ENCODE results near the gene ADORA1. TPM values are rescaled to one million over a fixed set of nuclear protein-coding genes. Genes with fewer than 3 reads are reported as not detected.

Gene ADORA1
- total RNA-seq, 1 donor from 2014 or later = 3.8 TPM

DNA sequence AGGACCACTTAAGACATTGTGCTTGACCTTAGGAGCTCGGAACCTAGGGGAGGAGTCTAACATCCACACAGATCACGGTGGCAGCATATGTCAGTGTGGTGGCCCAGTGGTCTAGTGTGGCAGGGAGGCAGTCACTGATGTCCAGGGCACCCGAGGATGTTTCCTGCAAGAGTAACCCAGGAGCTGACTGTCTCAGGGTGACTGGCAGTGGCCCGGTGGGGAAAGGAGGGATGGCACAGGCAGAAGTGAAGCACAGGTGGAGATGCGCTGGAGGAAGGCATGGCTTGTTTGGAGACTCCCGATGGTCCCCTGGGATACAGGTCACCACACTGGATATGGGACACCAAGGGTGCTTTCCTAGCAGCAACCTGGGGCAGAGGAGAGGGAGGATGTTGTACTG lies 85.6 kb downstream of the ADORA1 start:
- Mint-ChIP-seq H3K9me3 (no peaks in the 10 kb centered on the region), H3K27me3 (ENCODE audit: low read depth) (peaks cover 17% of the 10 kb centered on the region)
- TF ChIP-seq, protein P1, sequence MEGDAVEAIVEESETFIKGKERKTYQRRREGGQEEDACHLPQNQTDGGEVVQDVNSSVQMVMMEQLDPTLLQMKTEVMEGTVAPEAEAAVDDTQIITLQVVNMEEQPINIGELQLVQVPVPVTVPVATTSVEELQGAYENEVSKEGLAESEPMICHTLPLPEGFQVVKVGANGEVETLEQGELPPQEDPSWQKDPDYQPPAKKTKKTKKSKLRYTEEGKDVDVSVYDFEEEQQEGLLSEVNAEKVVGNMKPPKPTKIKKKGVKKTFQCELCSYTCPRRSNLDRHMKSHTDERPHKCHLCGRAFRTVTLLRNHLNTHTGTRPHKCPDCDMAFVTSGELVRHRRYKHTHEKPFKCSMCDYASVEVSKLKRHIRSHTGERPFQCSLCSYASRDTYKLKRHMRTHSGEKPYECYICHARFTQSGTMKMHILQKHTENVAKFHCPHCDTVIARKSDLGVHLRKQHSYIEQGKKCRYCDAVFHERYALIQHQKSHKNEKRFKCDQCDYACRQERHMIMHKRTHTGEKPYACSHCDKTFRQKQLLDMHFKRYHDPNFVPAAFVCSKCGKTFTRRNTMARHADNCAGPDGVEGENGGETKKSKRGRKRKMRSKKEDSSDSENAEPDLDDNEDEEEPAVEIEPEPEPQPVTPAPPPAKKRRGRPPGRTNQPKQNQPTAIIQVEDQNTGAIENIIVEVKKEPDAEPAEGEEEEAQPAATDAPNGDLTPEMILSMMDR (IDR thresholded peaks at IDR 0.05; ENCODE audit: unreplicated experiment) = no peak

DNA sequence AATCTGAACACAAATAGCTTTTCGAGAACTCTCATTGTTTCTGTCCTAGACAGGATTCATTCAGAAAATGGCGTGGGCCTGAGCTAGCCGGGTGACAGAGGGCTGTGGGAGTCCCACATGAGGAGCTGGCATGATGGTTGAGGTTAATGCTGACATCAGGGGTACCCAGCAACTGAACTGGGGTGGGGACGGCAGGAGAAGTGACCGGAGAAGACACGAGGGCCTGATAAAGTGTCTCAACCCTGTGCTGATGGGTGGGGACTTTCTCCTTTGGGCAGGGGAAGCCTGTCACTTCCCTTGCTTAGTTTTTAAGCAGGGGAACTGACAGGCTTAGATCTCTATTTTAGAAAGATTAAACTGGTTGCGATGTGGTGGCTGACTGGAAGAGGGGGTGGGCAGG lies 87.3 kb downstream of the ADORA1 start:
- Mint-ChIP-seq H3K4me1 (no peaks in the 10 kb centered on the region), H3K27ac (no peak overlapping the region)

More for the DNA sequence above, 85.6 kb downstream of the ADORA1 start:
- Mint-ChIP-seq H3K4me3 (no peak overlapping the region), H3K36me3 (no peaks in the 10 kb centered on the region), H3K27ac (no peak overlapping the region), H3K4me1 (no peaks in the 10 kb centered on the region)
- DNase-seq (ENCODE audit: low spot score in 2 of 2, unreplicated experiment in 2 of 2) = no peak

DNA sequence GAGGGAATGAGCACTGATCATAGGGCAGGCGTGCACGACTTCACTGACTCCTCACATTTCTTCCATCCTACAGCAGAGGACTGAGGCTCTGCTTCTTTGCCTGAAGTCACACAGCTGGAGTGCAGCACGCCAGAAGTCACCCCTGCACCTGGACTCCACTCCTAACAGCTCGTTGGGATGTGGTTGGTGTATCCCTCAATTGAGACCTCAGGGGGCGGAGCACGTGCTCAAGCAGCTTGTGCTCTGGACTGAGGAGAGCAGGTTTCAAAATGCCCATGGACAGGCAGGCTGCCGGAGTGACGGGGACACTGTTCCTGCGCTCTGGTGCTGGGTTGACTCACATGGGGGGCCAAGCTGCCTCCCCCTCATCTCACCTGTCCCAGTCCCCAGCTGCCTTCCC lies 88.0 kb downstream of the ADORA1 start:
- no peak overlapping the region for H3K27ac Mint-ChIP-seq
- H3K27me3 Mint-ChIP-seq (ENCODE audit: low read depth) = peaks cover 35% of the 10 kb centered on the region
- no peaks in the 10 kb centered on the region for H3K4me1 Mint-ChIP-seq
- TF ChIP-seq, protein P1 (IDR thresholded peaks at IDR 0.05; ENCODE audit: unreplicated experiment) = no peak
- no peak for DNase-seq (ENCODE audit: low spot score in 2 of 2, unreplicated experiment in 2 of 2)
- H3K4me3 Mint-ChIP-seq = no peak overlapping the region
- H3K36me3 Mint-ChIP-seq = no peaks in the 10 kb centered on the region
- no peaks in the 10 kb centered on the region for H3K9me3 Mint-ChIP-seq

More for the DNA sequence above, 87.3 kb downstream of the ADORA1 start:
- H3K9me3 Mint-ChIP-seq = no peaks in the 10 kb centered on the region
- TF ChIP-seq, protein P1 (IDR thresholded peaks at IDR 0.05; ENCODE audit: unreplicated experiment) = no peak
- DNase-seq (ENCODE audit: low spot score in 2 of 2, unreplicated experiment in 2 of 2) = no peak
- H3K27me3 Mint-ChIP-seq (ENCODE audit: low read depth) = peaks cover 31% of the 10 kb centered on the region
- H3K36me3 Mint-ChIP-seq = no peaks in the 10 kb centered on the region
- no peak overlapping the region for H3K4me3 Mint-ChIP-seq

DNA sequence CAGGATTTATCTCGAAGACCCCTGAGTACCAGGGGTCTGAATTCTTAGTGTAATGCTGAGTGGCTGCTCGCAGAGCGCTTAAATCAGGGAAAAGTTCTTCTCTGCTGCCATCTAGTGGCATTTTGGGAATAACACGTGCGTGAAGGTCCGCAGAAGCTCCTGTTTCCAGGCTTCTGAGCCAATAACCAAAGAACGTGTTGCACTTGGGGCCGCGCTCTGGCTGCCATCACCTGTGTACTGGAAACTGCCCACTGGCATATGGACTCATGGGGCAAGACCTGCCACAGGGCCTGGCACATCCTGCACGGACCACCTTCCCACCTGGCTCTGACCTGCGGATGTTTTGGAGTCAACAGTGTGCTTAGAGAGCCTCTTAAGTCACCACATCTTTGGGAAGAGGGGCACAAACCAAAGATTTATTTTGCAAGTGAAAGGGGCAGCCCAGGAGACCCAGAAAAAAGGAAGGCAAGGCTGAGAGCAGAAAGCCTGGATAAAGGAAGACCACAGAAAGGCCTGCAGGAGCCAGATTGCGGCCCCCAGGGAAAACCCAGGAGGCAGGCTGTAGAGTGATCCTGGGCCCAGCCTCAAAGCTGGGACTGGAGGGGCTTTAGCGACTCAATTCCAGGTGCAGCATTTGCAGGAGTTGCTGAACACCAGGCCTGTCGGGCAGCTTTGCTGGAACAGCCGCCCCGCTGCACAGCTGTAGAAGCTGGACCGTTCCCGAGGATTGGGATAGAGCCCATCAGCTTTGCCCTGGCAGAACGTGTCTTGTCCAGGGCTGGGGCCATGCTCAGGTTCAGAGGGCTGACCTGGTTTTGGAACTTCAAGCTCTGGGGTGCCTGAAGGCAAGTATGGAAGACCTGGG lies 89.0 kb downstream of the ADORA1 start:
- H3K36me3 Mint-ChIP-seq = no peaks in the 10 kb centered on the region

More for the DNA sequence above, 89.0 kb downstream of the ADORA1 start:
- Mint-ChIP-seq H3K27me3 (ENCODE audit: low read depth) (peaks cover 38% of the 10 kb centered on the region), H3K4me3 (no peak overlapping the region), H3K27ac (no peak overlapping the region), H3K4me1 (no peaks in the 10 kb centered on the region), H3K9me3 (no peaks in the 10 kb centered on the region)
- TF ChIP-seq, protein P1 (IDR thresholded peaks at IDR 0.05; ENCODE audit: unreplicated experiment) = peak; percentile 83
- DNase-seq (ENCODE audit: low spot score in 2 of 2, unreplicated experiment in 2 of 2) = peak in 1 of 2 experiments; percentile 81

Other genes starting within 250 kb of the ADORA1 start
- 5.9 to 7.0 TPM (median 6.5 TPM) in 3 replicates for gene RABIF, start 238.6 kb upstream of the ADORA1 start, total RNA-seq
- 26.5 to 31.0 TPM (median 27.8 TPM) in 3 replicates for gene KLHL12, start 200.5 kb upstream of the ADORA1 start, total RNA-seq
- gene ADIPOR1, start 169.4 kb upstream of the ADORA1 start, total RNA-seq = 38.0 to 39.1 TPM (median 38.4 TPM) in 3 replicates
- 25.9 to 26.6 TPM (median 26.1 TPM) in 3 replicates for gene CYB5R1, start 160.5 kb upstream of the ADORA1 start, total RNA-seq
- 58.4 to 64.5 TPM (median 64.0 TPM) in 3 replicates for gene TMEM183A, start 120.4 kb upstream of the ADORA1 start, total RNA-seq
- 35.3 to 39.4 TPM (median 38.9 TPM) in 3 replicates for gene PPFIA4, start 101.2 kb upstream of the ADORA1 start, total RNA-seq
- not detected in 3 replicates for gene MYOG, start 41.7 kb upstream of the ADORA1 start, total RNA-seq
- gene MYBPH, start 48.1 kb downstream of the ADORA1 start, total RNA-seq = not detected in 3 replicates
- gene CHI3L1, start 59.0 kb downstream of the ADORA1 start, total RNA-seq = 0.13 to 0.32 TPM (median 0.22 TPM) in 3 replicates
- 0.13 to 0.18 TPM in 2 of 3 replicates, not detected in the other for gene CHIT1, start 101.9 kb downstream of the ADORA1 start, total RNA-seq
- gene BTG2, start 177.8 kb downstream of the ADORA1 start, total RNA-seq = 186 to 192 TPM (median 191 TPM) in 3 replicates
- 77.3 to 86.0 TPM (median 82.1 TPM) in 3 replicates for gene FMOD, start 223.4 kb downstream of the ADORA1 start, total RNA-seq

All from mesothelial cell of epicardium (in vitro differentiated cells).